Fibroblast of peridontal ligament (primary cell): ENCODE results near the gene LIPG.
A peak's percentile ranks its signal among the peaks of the same experiment; 100 is the strongest.

ENCODE experiments used
- DNase-seq: peaks from one replicate; pipeline ENCODE4 v3.0.0-alpha.2; 2010; ENCODE audit errors: extremely low read depth

Gene LIPG

GRCh38 chr18:49638891-49639557 is 77.2 kb downstream of the LIPG start:
- DNase-seq = no peak

- DNase-seq = no peak
These were observed 78.0 kb downstream of the LIPG start for GRCh38 chr18:49639643-49640391.

DNA sequence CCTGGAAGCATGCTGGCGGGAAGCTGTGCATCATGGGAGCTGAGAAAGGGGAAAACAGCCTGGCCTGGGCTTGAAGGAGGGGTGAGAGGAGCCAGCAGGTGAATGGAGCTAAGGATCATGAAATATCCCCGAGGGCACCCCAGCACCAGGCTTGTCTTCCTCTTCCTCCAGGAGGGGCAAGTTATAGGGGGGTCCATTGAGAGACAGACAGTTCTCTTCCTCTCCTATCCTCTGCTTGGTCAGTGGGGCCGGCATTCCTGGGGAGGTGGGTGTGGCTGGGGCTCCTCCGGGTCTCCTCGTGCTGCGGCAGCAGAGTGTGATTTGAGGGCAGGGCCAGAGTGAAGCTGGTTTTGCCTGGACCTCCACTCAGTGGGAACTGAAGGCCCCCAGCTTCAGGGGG is 78.9 kb downstream of the LIPG start:
- no peak for DNase-seq

GRCh38 chr18:49645196-49645595 is 83.3 kb downstream of the LIPG start:
- DNase-seq = no peak

- DNase-seq = peak; percentile 20
These were observed 84.0 kb downstream of the LIPG start for GRCh38 chr18:49645841-49646351.

- no peak for DNase-seq
These were observed 85.0 kb downstream of the LIPG start for GRCh38 chr18:49646873-49647272.

DNA sequence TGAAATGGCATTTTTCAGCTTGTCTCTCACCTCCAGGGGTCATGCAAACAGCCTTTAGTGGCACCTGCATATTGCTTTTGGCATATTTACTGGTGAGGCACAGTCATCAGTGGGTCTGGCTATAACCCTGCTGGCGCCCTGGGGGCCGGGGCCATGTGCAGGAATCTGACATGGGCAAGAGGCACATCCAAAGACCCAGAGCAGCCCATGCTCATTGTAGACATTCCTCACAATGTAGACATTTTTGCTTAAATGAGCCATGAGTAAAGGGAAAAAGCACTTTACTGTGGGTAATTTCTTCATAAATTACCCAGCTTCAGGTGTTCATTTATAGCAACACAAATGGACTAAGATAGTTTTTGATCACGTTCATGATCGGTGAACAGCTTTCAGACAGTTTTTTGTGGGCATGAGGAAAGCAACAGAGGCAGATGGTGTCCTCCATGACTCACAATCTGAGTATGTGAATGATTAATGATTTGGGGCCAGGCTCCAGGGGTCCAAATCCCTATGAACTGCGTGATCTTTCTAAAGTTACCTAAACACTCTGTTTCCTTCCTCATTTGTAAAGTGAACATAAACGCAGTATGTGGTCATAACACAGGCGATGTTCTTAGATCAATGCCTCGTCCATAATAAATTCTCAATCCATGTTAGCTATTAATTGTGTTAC is 85.8 kb downstream of the LIPG start:
- DNase-seq = no peak

DNA sequence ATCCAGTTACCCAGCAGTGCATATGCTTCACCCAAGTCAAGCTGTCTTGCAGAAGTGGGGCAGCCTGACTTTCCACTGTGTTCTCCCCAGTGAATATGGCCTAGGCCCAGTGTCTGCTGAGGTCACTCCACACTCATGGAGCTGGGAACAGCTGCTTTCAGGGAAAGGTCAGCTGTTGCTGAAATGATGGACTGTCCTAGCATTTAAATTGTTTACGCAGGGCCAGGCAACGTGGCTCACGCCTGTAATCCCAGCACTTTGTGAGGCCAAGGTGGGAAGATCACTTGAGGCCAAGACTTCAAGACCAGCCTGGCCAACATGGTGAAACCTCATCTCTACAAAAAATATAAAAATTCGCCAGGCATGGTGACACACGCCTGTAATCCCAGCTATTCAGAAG is 86.5 kb downstream of the LIPG start:
- no peak for DNase-seq
